ENCODE measurements around the gene IFIT5.
"Not testable (repeated sequence)": the region's sequence is repeated elsewhere in the genome, so short reads cannot be mapped to it uniquely, and the experiment has no call there.

The IFIT5 gene

DNA sequence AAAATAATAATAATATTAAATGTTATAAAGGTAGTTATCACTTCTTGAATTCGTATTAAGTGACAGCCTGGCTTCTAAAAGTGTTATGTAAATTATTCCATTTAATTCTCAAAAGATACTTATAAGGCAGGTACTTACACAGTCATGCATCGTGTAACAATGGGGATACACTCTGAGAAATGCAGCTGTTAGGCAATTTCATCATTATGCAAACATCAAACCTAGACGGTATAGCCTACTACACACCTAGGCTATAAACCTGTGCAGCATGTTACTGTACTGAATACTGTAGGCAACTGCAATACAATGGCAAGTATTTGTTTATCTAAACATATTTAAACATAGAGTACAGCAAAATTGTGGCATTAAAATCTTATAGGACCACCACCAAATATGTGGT, 20.5 kb upstream of the IFIT5 start:
- DNase-seq (ENCODE audit: low read depth): no peak

DNA sequence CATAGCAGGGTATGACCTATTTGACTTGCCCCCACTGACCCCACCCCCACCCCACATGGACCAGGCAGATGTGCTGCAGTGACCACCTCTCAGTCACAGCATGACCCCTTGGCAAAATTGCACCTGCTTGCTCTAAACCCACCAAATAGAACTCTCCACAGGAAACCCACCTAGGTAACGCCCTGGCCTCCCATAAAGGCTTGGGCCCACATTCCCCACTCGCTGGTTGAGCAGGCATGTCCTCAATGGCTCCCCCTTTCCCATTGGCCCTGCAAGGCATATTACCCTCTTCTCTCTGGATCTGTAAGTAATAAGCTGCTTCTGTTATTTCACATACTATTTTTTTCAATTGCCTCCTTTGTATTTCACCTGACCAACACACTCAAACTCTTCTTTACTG, 19.2 kb upstream of the IFIT5 start:
- no peak for DNase-seq (ENCODE audit: low read depth)

DNA sequence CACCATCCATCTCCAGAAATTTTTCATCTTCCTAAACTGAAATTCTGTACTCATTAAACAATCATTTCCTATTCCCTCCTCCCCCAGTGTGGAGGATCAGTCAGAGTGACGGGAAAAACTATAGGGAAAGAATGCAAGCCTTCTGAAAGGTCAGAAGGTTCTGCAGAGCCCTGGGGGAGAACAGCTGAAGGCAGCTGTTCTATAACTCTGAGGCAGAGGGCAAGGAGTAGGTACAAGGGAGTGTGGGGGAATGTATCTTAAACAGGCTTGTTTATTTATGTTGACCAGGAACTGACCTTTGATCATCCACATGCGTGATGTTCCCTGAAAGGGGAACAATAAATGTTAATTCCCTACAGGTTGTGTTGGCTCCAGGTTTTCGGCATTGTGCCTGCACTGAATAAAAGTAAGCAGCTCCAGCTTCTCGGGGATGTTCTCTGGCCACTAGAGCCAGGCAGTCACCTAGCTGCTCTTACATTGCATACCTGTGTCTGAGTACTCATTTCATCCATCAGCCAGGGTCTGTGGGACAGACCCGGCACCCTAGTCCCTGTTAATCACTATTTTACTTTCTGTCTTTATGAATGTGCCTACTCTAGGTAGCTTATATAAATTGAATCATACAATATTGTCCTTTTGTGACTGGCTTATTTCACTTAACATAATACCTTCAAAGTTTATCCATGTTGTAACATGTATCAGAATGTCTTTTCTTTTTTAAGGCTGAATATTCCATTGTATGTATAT, 16.2 kb upstream of the IFIT5 start:
- DNase-seq (ENCODE audit: low read depth): no peak

DNA sequence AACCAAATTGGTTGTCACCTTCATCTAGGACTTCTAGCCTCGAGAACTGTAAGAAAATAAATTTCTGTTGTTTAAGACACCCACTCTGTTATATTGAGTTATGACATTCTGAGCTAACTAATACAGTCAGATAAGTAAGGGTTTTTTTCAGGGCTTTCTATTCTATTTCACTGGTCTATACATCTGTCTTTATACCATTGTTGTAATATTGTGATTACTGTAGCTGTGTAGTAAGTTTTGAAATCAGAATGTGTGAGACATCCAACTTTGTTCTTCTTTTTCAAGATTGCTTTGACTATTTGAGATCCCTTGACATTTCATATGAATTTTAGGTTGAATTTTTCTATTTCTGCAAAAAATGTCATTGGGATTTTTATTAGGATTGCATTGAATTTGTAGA, 14.4 kb upstream of the IFIT5 start:
- DNase-seq (ENCODE audit: low read depth): no peak

DNA sequence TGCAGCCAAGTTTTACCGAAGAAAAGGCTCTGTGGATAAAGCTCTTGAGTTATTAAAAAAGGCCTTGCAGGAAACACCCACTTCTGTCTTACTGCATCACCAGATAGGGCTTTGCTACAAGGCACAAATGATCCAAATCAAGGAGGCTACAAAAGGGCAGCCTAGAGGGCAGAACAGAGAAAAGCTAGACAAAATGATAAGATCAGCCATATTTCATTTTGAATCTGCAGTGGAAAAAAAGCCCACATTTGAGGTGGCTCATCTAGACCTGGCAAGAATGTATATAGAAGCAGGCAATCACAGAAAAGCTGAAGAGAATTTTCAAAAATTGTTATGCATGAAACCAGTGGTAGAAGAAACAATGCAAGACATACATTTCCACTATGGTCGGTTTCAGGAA, 11.3 kb upstream of the IFIT5 start:
- DNase-seq (ENCODE audit: low read depth): no peak

DNA sequence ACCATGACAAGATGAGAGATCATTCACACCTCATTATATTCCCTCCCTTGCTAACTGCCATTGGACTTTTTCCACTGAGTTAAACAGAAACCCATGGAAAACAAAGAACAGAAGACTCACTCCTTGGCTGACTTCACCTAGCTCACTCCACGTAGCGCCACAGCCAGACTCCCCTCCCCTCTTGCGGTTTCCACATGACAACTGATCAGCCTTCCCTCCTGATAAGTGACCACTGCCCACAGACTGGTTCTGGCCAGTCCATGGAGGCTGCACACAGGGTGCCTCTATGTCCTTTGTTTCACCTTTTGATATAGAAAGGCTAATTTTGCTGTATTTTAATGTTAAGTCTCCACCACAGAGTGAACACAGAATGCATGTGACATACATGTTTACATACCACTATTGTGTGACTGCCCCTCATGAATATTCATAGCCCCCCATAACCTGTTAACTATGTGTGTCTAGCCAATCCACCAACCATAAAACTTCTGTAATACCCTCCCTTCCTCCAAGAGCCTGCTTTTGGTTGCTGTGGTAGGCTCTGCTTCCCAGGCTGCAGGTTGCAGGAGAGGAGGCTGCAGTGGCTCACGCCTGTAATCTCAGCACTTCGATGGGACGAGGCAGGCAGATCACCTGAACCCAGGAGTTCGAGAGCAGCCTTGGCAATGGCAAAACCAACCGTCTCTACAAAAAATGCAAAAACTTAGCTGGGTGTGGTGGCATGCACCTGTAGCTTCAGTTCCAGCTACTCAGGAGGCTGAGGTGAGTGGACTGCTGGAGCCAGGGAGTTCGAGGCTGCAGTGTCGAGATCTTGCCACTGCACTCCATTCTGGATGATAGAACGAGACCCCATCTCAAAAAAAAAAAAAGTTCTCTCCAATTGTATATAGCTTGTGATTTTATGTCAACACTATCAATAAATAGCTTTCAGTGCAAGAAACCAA, 10.0 kb upstream of the IFIT5 start:
- no peak for DNase-seq (ENCODE audit: low read depth)

DNA sequence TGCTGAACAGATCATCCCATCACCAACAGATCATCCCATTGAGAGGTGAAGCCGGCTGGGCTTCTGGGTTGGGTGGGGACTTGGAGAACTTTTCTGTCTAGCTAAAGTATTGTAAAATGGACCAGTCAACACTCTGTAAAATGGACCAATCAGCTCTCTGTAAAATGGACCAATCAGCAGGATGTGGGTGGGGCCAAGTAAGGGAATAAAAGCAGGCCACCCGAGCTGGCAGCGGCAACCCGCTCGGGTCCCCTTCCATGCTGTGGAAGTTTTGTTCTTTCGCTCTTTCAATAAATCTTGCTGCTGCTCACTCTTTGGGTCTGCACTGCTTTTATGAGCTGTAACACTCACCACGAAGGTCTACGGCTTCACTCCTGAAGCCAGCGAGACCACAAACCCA, 8.2 kb upstream of the IFIT5 start:
- not testable (repeated sequence) for DNase-seq (ENCODE audit: low read depth)

DNA sequence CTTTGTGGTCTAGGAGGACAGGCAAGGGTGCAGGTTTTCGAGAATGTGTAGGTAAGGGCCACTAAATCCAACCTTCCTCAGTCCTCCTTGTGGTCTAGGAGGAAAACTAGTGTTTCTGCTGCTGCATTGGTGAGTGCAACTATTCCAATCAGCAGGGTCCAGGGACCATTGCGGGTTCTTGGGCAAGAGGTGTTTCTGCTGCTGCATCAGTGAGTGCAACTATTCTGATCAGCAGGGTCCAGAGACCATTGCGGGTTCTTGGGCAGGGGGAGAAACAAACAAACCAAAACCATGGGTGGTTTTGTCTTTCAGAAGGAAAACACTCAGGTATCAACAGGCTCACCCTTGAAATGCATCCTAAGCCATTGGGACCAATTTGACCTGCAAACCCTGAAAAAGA, 6.6 kb upstream of the IFIT5 start:
- not testable (repeated sequence) for DNase-seq (ENCODE audit: low read depth)

DNA sequence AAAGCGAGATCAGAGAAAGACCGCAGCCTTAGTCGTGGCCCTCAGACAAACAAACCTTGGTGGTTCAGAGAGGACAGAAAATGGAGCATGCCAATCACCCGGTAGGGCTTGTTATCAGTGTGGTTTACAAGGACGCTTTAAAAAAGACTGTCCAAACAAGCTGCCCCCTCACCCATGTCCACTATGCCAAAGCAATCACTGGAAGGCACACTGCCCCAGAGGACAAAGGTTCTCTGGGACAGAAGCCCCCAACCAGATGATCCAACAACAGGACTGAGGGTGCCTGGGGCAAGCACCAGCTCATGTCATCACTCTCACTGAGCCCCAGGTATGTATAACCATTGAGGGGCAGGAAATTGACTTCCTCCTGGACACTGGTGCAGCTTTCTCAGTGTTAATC, 5.1 kb upstream of the IFIT5 start:
- not testable (repeated sequence) for DNase-seq (ENCODE audit: low read depth)

DNA sequence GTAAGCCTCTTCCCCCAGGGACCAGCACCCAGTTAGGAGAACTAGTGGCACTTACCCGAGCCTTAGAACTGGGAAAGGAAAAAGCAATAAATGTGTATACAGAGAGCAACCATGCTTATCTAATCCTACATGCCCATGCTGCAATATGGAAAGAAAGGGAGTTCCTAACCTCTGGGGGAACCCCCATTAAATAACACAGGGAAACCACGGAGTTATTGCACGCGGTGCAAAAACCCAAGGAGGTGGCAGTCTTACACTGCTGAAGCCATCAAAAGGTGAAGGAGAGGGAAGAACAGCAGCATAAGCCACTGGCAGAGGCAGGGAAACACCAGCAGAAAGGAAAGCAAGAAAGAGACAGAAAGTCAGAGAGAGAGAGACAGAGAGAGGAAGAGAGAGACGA, 3.8 kb upstream of the IFIT5 start:
- DNase-seq (ENCODE audit: low read depth): not testable (repeated sequence)

DNA sequence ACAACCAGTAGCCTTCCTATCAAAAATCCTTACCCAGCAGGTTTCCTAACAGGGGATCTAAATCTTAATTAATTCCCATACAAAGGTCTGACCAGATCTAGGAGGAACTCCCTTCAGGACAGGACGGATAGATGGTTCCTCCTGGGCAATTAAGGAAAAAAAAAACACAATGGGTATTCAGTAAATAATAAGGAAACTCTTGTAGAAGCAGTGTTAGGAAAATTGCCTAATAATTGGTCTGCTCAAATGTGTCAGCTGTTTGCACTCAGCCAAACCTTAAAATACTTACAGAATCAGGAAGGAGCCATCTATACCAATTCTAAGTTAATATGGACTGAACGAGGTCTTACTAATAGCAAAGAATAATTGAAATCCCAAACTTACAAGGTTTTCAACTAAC, 3.2 kb upstream of the IFIT5 start:
- DNase-seq (ENCODE audit: low read depth): not testable (repeated sequence)

DNA sequence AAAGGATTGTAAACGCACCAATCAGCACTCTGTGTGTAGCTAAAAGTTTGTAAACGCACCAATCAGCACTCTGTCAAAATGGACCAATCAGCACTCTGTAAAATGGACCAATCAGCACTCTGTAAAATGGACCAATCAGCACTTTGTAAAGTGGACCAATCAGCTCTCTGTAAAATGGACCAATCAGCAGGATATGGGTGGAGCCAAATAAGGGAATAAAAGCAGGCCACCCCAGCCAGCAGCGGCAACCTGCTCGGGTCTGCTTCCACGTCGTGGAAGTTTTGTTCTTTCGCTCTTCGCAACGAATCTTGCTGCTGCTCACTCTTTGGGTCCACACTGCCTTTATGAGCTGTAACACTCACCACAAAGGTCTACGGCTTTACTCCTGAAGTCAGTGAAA, 2.1 kb upstream of the IFIT5 start:
- not testable (repeated sequence) for DNase-seq (ENCODE audit: low read depth)

DNA sequence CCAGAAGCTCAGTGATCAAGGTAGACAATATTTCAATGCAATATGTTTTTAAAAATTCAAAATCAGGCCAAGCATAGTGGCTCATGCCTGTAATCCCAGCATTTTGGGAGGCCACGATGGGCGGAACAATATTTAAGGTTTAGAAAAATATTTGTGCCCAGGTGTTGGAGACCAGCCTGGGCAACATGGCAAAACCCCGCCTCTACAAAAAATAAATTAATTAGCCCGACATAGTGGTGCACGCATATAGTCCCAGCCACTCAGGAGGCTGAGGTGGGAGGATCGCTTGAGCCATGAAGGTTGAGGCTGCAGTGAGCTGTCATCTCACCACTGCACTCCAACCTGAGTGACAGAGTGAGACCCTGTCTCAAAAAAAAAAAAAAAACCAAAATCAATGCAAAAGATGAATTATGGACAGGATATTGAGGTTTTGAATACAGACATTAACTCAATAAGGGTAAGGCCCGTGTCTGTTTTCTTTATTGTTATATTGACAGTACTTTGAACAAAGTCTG, 913 bp upstream of the IFIT5 start:
- no peak for DNase-seq (ENCODE audit: low read depth)

DNA sequence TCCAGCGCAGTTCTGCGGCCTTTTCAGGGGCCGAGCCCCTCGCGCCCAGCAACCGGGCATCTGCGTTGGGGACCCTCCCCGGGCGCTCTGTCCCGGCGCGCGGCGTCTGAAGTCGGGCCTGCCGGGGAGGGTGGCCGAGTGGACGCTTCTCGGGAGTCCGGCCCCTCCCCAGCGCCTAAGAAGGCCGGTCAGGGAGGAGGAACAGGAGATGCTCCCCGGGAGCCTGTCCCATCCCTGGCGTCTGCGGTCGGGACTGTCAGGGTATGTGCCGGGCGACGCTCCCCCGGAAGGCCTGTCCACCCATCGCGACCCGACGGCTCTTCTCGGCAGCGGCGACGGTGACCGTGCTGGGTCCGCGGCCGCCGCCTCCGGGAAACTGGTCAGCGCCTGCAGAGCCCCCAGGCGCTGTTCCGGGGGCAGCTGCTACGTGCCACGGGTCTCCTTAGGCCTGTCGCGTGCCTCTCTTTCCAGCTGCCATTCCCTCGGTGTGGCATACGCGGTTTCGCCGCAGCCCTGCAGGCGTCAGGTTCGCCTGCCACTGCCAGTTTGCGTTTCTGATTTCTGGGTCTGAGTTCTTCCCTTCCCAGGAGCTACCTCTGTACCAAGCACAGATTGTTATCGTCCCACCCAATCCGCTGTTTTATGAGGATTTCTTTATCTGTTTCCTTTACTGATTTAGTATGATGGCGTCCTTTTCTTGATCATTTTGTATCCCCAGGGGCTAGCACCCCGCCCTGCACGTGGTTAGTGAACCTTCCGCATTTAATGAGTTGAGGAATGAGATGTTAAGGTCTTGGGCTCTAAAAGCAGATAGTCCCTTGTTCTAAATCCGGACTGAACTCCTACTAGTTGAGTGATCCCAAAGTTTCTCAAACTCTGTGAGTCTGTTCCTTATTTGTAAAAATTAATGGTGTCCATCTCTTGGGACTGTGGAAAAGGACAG, 782 bp downstream of the IFIT5 start:
- DNase-seq (ENCODE audit: low read depth): peak; percentile 10

DNA sequence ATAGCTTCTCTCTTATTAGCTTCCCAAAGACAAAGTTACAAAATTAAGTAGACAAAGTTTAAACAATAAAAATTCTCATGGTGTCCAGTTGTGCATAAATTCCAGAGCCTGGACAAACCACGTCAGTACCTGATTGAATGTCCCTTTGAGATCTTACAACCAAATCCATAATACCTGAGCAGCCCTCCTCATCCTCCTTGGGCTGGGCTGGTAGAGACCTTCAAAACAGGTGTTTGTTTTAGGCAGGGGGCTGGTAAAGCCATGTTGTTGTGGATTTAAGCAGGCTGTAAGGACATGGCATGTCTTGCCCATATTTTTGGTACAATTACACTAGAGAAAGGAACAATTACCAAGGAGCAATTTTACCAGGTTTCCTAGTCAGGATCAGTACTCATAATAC, 2.1 kb downstream of the IFIT5 start:
- DNase-seq (ENCODE audit: low read depth): no peak

DNA sequence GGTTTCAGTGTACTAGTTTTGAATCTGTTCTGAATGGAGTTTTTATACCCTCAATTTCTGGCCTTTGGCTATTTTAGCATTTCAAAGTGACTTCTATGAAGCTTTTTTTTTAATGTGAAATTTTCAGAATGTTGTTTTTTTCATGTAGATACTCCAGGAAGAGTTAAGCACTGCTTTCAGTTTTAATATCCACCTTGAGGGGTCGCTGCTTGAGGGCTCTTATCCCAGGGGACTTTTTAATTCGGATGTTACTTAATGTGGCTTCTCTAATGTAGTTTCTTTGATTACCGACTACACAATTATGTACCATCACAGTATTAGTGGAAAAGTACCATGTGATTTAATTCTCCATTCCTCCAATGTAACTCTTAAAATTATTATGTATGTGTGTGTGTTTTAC, 5.2 kb downstream of the IFIT5 start:
- peak; percentile 15 for DNase-seq (ENCODE audit: low read depth)

DNA sequence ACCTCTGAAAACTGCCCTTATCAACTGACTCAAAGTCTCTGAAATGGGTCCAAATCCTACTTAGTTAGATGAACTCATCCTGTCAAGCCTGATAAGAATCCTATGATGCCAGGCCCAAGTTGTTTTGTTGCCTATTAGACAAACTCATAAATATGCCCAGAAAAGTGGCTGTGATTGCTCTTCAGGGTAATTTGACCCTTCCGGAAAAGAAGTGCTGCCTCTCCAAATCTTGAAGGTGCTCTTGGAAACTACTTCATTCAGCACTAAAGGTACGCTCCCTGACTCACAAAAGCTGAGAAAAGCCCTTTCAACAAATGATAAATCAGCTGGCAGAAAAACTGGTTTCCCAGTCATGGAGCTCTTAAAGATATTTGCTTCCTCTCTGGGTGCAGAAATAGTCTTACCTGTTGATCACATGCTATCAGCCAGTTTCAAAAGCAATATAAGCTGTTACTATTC, 6.7 kb downstream of the IFIT5 start:
- no peak for DNase-seq (ENCODE audit: low read depth)

DNA sequence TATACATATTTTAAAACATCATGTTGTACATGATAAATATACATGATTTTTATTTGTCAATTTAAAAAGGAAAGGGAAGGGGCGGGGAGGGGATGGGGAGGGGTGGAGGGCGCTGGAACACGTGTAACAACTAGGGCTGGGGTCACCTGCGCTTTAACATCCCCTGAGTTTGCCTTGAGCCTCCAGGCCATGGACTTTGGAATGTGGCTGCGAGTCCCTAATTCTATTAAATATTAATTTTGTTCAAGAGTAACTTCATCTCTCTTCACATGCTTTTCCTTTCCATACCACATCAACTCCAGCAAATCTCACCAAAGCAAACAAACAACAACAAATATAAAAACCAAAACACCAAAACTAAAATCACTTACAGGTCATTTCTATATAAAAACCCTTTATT, 10.6 kb downstream of the IFIT5 start:
- no peak for DNase-seq (ENCODE audit: low read depth)

DNA sequence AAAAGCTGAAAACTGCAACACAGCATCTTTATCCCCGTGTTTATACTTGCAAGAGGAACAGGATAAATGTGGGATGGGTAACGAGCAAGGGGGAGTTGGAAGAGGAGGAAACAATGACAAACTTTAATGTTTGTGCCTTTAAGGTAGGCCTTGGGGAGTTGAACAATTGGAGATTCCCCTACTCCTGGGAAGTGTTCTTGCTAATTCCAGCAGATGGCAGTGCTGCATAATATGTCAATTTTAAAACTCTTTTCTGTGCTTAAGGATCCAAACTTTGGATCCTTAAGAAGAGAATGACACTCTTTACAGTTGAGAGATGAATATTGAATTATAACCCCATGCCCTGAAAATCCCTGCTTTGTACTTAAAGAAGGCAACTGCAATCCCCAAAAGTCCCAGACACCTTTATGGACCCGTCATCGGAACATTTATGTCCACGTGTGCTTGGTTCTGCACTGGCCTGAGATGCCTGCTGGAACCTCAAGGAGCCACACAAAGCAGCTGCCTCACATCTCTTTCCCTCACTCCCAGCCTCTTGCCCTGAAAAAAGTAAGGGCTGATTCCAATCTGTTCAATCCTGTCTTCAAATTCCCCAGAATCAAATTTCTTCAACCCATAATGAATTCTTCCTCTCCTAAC, 12.0 kb downstream of the IFIT5 start:
- DNase-seq (ENCODE audit: low read depth): peak; percentile 36

DNA sequence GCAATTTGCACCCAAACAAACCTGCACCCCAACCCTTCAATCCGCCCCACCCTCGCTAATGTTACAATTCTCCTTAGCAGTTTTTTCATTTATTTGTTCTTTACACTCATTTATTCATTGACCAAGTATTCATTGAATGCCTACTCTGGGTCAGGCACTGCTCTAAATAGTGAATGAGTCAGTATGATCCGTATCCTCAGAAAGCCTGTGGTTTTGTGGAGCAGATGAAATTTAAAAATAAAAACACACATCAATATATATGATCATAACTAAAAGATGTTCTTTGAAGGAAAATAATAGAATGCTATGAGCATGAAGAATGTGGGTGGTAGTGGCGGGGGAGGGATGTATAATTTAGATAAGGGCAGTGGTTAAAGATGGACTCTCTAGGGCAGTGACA, 13.3 kb downstream of the IFIT5 start:
- DNase-seq (ENCODE audit: low read depth): peak; percentile 57

DNA sequence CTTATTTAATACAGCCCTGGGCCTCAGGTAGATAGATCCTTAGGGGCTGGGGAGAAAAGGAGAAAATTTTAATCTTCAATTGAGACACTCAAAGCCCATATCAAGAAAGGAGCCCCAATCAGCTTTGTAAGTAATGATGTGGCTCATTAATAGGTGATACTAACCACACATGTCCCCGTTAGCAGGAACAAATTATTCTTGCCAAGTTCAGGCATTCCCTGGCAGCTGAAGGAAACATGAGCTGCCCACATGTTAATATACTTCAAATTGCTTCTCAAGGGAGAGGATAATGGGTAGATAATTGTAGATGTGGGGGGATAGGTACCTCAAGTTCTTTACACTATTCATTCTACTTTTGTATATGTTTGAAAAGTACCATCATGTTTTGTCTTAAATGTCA, 14.5 kb downstream of the IFIT5 start:
- DNase-seq (ENCODE audit: low read depth): no peak
